WTC11 (cell line): ENCODE data around the gene SLC13A2. TPM values are rescaled to one million over a fixed set of nuclear protein-coding genes. Genes with fewer than 3 reads are reported as not detected.

Experiments
- ATAC-seq: fragments of 200-7000 bp; cut with Tn5 transposase; 2 replicates; pipeline ENCODE4 v1.10.0; 2021; ENCODE audit warnings: mild to moderate bottlenecking, moderate library complexity
- CTCF ChIA-PET: fragments of 300-600 bp; sonication (Branson Sonifier 250); formaldehyde crosslinking; loops from one replicate; lab custom pipeline; 2021; ENCODE audit warnings: antibody characterized with exemption; lab: Charles Lee
- POLR2A ChIA-PET: fragments of 350-600 bp; sonication (Branson Sonifier 250); formaldehyde crosslinking; loops from one replicate; lab custom pipeline; 2021; ENCODE audit warnings: antibody characterized with exemption; lab: Charles Lee
- DNase-seq: peaks from one replicate; pipeline ENCODE4 v3.0.0; 2021; ENCODE audit warnings: low spot score
- H3K27ac Mint-ChIP-seq: 2 replicates; pipeline ENCODE4 v1.8.0; 2021; ENCODE audit warnings: mixed read lengths
- H3K27me3 Mint-ChIP-seq: 2 replicates; pipeline ENCODE4 v1.8.0; 2021; ENCODE audit warnings: low read depth, mild to moderate bottlenecking, moderate library complexity, mixed read lengths
- H3K36me3 Mint-ChIP-seq: 2 replicates; pipeline ENCODE4 v1.8.0; 2021; ENCODE audit warnings: mixed read lengths
- H3K4me1 Mint-ChIP-seq: 2 replicates; pipeline ENCODE4 v1.8.0; 2022; ENCODE audit warnings: mixed read lengths
- H3K4me3 Mint-ChIP-seq: 2 replicates; pipeline ENCODE4 v1.8.0; 2021; ENCODE audit warnings: mild to moderate bottlenecking, moderate library complexity, mixed read lengths
- H3K9me3 Mint-ChIP-seq: 2 replicates; pipeline ENCODE4 v1.8.0; 2021; ENCODE audit warnings: mixed read lengths
- CREB1 ChIP-seq: sonication (generic); formaldehyde crosslinking; IDR thresholded peaks from 2 replicates; pipeline ENCODE4 v1.8.0; 2023; ENCODE audit warnings: mild to moderate bottlenecking, missing genetic modification reagents
- CREM ChIP-seq: sonication (generic); formaldehyde crosslinking; IDR thresholded peaks from 2 replicates; pipeline ENCODE4 v1.8.1; 2022; ENCODE audit warnings: mild to moderate bottlenecking, missing genetic modification reagents, moderate library complexity
- E2F5 ChIP-seq: sonication (generic); formaldehyde crosslinking; IDR thresholded peaks from 2 replicates; pipeline ENCODE4 v1.8.1; 2022; ENCODE audit warnings: mild to moderate bottlenecking, moderate library complexity, missing genetic modification reagents
- FOXJ3 ChIP-seq: sonication (generic); formaldehyde crosslinking; IDR thresholded peaks from 2 replicates; pipeline ENCODE4 v1.9.0; 2021; ENCODE audit warnings: missing genetic modification reagents, mild to moderate bottlenecking, borderline replicate concordance
- IRF1 ChIP-seq: sonication (generic); formaldehyde crosslinking; IDR thresholded peaks from 2 replicates; pipeline ENCODE4 v1.8.0; 2023; ENCODE audit warnings: missing genetic modification reagents
- JUN ChIP-seq: sonication (generic); formaldehyde crosslinking; IDR thresholded peaks from 2 replicates; pipeline ENCODE4 v1.8.0; 2023; ENCODE audit warnings: mild to moderate bottlenecking, missing genetic modification reagents
- MLX ChIP-seq: sonication (generic); formaldehyde crosslinking; IDR thresholded peaks from 2 replicates; pipeline ENCODE4 v1.8.1; 2023; ENCODE audit warnings: mild to moderate bottlenecking, missing genetic modification reagents, moderate library complexity
- MYBL2 ChIP-seq: sonication (generic); formaldehyde crosslinking; IDR thresholded peaks from 2 replicates; pipeline ENCODE4 v1.8.1; 2023; ENCODE audit warnings: mild to moderate bottlenecking, moderate library complexity, missing genetic modification reagents
- NFATC4 ChIP-seq: fragments of 250-450 bp; sonication (Bioruptor Pico); IDR thresholded peaks from 2 replicates; pipeline ENCODE4 v1.9.0; 2021; ENCODE audit warnings: mild to moderate bottlenecking
- PREB ChIP-seq: sonication (generic); formaldehyde crosslinking; IDR thresholded peaks from 2 replicates; pipeline ENCODE4 v1.8.1; 2022; ENCODE audit warnings: mild to moderate bottlenecking, missing genetic modification reagents, moderate library complexity, borderline replicate concordance
- RELA ChIP-seq: sonication (generic); formaldehyde crosslinking; IDR thresholded peaks from 2 replicates; pipeline ENCODE4 v1.8.1; 2022; ENCODE audit warnings: missing genetic modification reagents, mild to moderate bottlenecking, borderline replicate concordance
- SP1 ChIP-seq: sonication (generic); formaldehyde crosslinking; conservative IDR thresholded peaks from 2 replicates; pipeline ENCODE4 v1.8.1; 2022; ENCODE audit warnings: missing genetic modification reagents
- ZBTB43 ChIP-seq: sonication (generic); formaldehyde crosslinking; IDR thresholded peaks from 2 replicates; pipeline ENCODE4 v1.8.1; 2023; ENCODE audit warnings: mild to moderate bottlenecking, missing genetic modification reagents
- ZNF232 ChIP-seq: sonication (generic); formaldehyde crosslinking; IDR thresholded peaks from 2 replicates; pipeline ENCODE4 v1.8.0; 2022; ENCODE audit warnings: mild to moderate bottlenecking, missing genetic modification reagents
- ZNF263 ChIP-seq: sonication (generic); formaldehyde crosslinking; IDR thresholded peaks from 2 replicates; pipeline ENCODE4 v1.8.1; 2022; ENCODE audit warnings: low read depth, mild to moderate bottlenecking, moderate library complexity, missing genetic modification reagents
- ZNF396 ChIP-seq: fragments of 250-450 bp; sonication (Bioruptor Pico); IDR thresholded peaks from 2 replicates; pipeline ENCODE4 v1.8.0; 2021; ENCODE audit warnings: mild to moderate bottlenecking, moderate library complexity, borderline replicate concordance
- ZNF416 ChIP-seq: fragments of 250-450 bp; sonication (Bioruptor Pico); IDR thresholded peaks from 2 replicates; pipeline ENCODE4 v1.9.0; 2021; ENCODE audit warnings: mild to moderate bottlenecking, inconsistent platforms
- ZNF423 ChIP-seq: fragments of 250-450 bp; sonication (Bioruptor Pico); IDR thresholded peaks from 2 replicates; pipeline ENCODE4 v2.1.2; 2022; ENCODE audit warnings: mild to moderate bottlenecking, moderate library complexity
- ZNF425 ChIP-seq: fragments of 250-450 bp; sonication (Bioruptor Pico); conservative IDR thresholded peaks from 2 replicates; pipeline ENCODE4 v1.9.0; 2021; ENCODE audit warnings: mild to moderate bottlenecking
- ZNF512 ChIP-seq: sonication (generic); formaldehyde crosslinking; IDR thresholded peaks from 2 replicates; pipeline ENCODE4 v1.8.1; 2022; ENCODE audit warnings: missing genetic modification reagents, borderline replicate concordance
- ZNF671 ChIP-seq: fragments of 250-450 bp; sonication (Bioruptor Pico); IDR thresholded peaks from 2 replicates; pipeline ENCODE4 v1.8.0; 2021; ENCODE audit warnings: mild to moderate bottlenecking
- ZSCAN18 ChIP-seq: fragments of 250-450 bp; sonication (Bioruptor Pico); IDR thresholded peaks from 2 replicates; pipeline ENCODE4 v2.1.2; 2022; ENCODE audit warnings: mild to moderate bottlenecking, moderate library complexity
- total RNA-seq: library from RNA; stranded (reverse); gene quantifications from 3 replicates; pipeline ENCODE4 v1.2.3, GENCODE V29; 2021

SLC13A2 gene
- total RNA-seq, 1 experiment from 2014 or later: not detected

GRCh38 chr17:28515518-28515917, 42.1 kb downstream of the SLC13A2 start:
- ATAC-seq (no peak), DNase-seq (no peak)
- peaks cover 18% of the 10 kb centered on the region for H3K9me3 Mint-ChIP-seq
- H3K27ac Mint-ChIP-seq: no peak overlapping the region
- H3K4me1 Mint-ChIP-seq: peaks cover 2% of the 10 kb centered on the region
- H3K36me3 Mint-ChIP-seq: no peaks in the 10 kb centered on the region
- CTCF ChIA-PET: no interaction called here
- no peak overlapping the region for H3K4me3 Mint-ChIP-seq
- TF ChIP-seq E2F5 (no peak), ZNF671 (no peak), SP1 (CRISPR knock-in tag) (no peak), ZSCAN18 (CRISPR knock-in tag) (no peak), NFATC4 (no peak), RELA (CRISPR knock-in tag) (no peak), CREB1 (CRISPR knock-in tag) (no peak), ZNF232 (CRISPR knock-in tag) (no peak), ZBTB43 (no peak), PREB (no peak), JUN (CRISPR knock-in tag) (no peak), ZNF416 (no peak), MLX (CRISPR knock-in tag) (no peak), ZNF512 (no peak), ZNF263 (CRISPR knock-in tag) (no peak)
- POLR2A ChIA-PET: no interaction called here
- H3K27me3 Mint-ChIP-seq: peaks cover 7% of the 10 kb centered on the region

GRCh38 chr17:28518132-28518531, 44.7 kb downstream of the SLC13A2 start:
- ATAC-seq (no peak), DNase-seq (no peak)
- H3K36me3 Mint-ChIP-seq: no peaks in the 10 kb centered on the region
- CTCF ChIA-PET: no interaction called here
- H3K4me3 Mint-ChIP-seq: no peak overlapping the region
- H3K9me3 Mint-ChIP-seq: peaks cover 18% of the 10 kb centered on the region
- POLR2A ChIA-PET: no interaction called here
- peaks cover 3% of the 10 kb centered on the region for H3K4me1 Mint-ChIP-seq
- H3K27me3 Mint-ChIP-seq: peaks cover 7% of the 10 kb centered on the region
- H3K27ac Mint-ChIP-seq: no peak overlapping the region
- TF ChIP-seq ZSCAN18 (CRISPR knock-in tag) (no peak), ZNF423 (CRISPR knock-in tag) (no peak), ZNF232 (CRISPR knock-in tag) (no peak), ZNF396 (no peak), CREM (CRISPR knock-in tag) (no peak), IRF1 (CRISPR knock-in tag) (no peak), FOXJ3 (CRISPR knock-in tag) (no peak), MYBL2 (CRISPR knock-in tag) (no peak), ZNF425 (no peak)
